Spleen (tissue), 11 donors: ENCODE measurements around the gene HSBP1L1. TPM values are rescaled to one million over a fixed set of nuclear protein-coding genes. Genes with fewer than 3 reads are reported as not detected.
A peak's percentile ranks its signal among the peaks of the same experiment; 100 is the strongest.

ENCODE experiments used
- DNase-seq: peaks from one replicate; pipeline ENCODE4 v3.0.0-alpha.2; 2020
- H3K27ac ChIP-seq, 8 donors: fragments of 200-600 bp; sonication (generic) in 7 of 8; 1 replicate in 4 of 8; 2 replicates in 4 of 8; pipeline versions ENCODE4 v1.5.0 to v1.8.0; 2016 to 2021; ENCODE audit warnings: inconsistent platforms in 4 of 8, mild to moderate bottlenecking in 4 of 8, moderate library complexity in 1 of 8
- H3K27me3 ChIP-seq, 7 donors: fragments of 200-600 bp; sonication (generic) in 6 of 7; replicated peaks in 1 of 7; 1 replicate in 4 of 7; 2 replicates in 3 of 7; pipeline versions ENCODE4 v1.5.0 to v1.8.0; 2016 to 2021; ENCODE audit warnings: inconsistent platforms in 3 of 7, mild to moderate bottlenecking in 1 of 7
- H3K36me3 ChIP-seq, 6 donors: fragments of 200-600 bp; sonication (generic) in 5 of 6; 1 replicate in 4 of 6; 2 replicates in 2 of 6; pipeline versions ENCODE4 v1.5.0 to v1.8.0; 2016 to 2021; ENCODE audit warnings: inconsistent platforms in 2 of 6
- H3K4me1 ChIP-seq, 6 donors: fragments of 200-600 bp; sonication (generic) in 5 of 6; 1 replicate in 3 of 6; 2 replicates in 3 of 6; pipeline versions ENCODE4 v1.5.0 to v1.8.0; 2016 to 2021; ENCODE audit warnings: inconsistent platforms in 3 of 6
- H3K4me3 ChIP-seq, 8 donors: fragments of 200-600 bp; sonication (generic) in 7 of 8; 1 replicate in 4 of 8; 2 replicates in 4 of 8; pipeline versions ENCODE4 v1.5.0 to v1.8.0; 2016 to 2021; ENCODE audit warnings: inconsistent platforms in 4 of 8, mild to moderate bottlenecking in 4 of 8, moderate library complexity in 2 of 8
- H3K9me3 ChIP-seq, 8 donors: fragments of 200-600 bp; sonication (generic) in 7 of 8; 1 replicate in 4 of 8; 2 replicates in 4 of 8; pipeline versions ENCODE4 v1.5.0 to v1.8.0; 2016 to 2021; ENCODE audit warnings: inconsistent platforms in 4 of 8
- POLR2A ChIP-seq, 3 donors: fragments of 450-650 bp; IDR thresholded peaks; one replicate each; pipeline ENCODE4 v1.5.1; 2017; ENCODE audit warnings: antibody characterized with exemption in 3 of 3, mild to moderate bottlenecking in 1 of 3
- POLR2AphosphoS5 ChIP-seq, 3 donors: sonication (generic); formaldehyde crosslinking; IDR thresholded peaks; one replicate each; pipeline ENCODE4 v1.5.1; 2017; ENCODE audit warnings: antibody characterized with exemption in 3 of 3
- WGBS, 5 donors: extraction: QIAGEN DNeasy Blood & Tissue Kit in 3 of 5; methylation state at CpG; one replicate each; pipeline versions ENCODE4 v1.1.5 to v1.1.7; 2013 to 2018; 5-methylcytosine and 5-hydroxymethylcytosine counted together
- intact Hi-C: fragments of 100-400 bp; cut with DNase I; formaldehyde crosslinking; loops from one replicate; pipeline ENCODE4 v1.15.0; 2023; ENCODE audit warnings: low total_unique reads
- polyA plus RNA-seq, 3 donors: library from polyadenylated mRNA; stranded (reverse); fragments of 200-250 nt; gene quantifications; one replicate each; pipeline ENCODE4 v1.2.1, GENCODE V29; 2013
- total RNA-seq, 7 donors: library from RNA; depleted of rRNA in 3 of 7; stranded (reverse); fragments of >200 nt in 3 of 7; fragmentation: NEBNext Ultra II Directional in 4 of 7; extraction: Animal tissue kit (Norgen Biotek cat#: 25700) in 4 of 7; gene quantifications; one replicate each; pipeline versions ENCODE4 v1.1.0 to v1.2.1, GENCODE V29; 2016 to 2021
- TF ChIP-seq, protein P1 (sequence below), 11 experiments: fragments of 200-600 bp in 7 of 11; fragments of 450-650 bp in 4 of 11; sonication (generic) in 4 of 11; IDR thresholded peaks in 8 of 11; conservative IDR thresholded peaks in 3 of 11; 1 replicate in 7 of 11; 2 replicates in 4 of 11; pipeline versions ENCODE4 v1.4.0 to v1.8.0; 2016 to 2021; ENCODE audit warnings: antibody characterized with exemption in 11 of 11, inconsistent platforms in 4 of 11, mild to moderate bottlenecking in 1 of 11
- donor health status: healthy with polysubstance abuse.
- donor health status: DM: no; HTN: no; CAD: no; lungs with moderate emphysema.
- donor health status: DM: no; HTN: no; CAD: no.
- donor health status: Bipolar disorder and iron deficiency.
- donor health status: healthy.
- donor health status: DM: no; HTN: no; CAD: no.
- donor health status: DM: yes; HTN: yes; CAD: no.

The HSBP1L1 gene
- total and polyA plus RNA-seq, 10 donors, result 10.0 to 36.4 (median 18.8) TPM

DNA sequence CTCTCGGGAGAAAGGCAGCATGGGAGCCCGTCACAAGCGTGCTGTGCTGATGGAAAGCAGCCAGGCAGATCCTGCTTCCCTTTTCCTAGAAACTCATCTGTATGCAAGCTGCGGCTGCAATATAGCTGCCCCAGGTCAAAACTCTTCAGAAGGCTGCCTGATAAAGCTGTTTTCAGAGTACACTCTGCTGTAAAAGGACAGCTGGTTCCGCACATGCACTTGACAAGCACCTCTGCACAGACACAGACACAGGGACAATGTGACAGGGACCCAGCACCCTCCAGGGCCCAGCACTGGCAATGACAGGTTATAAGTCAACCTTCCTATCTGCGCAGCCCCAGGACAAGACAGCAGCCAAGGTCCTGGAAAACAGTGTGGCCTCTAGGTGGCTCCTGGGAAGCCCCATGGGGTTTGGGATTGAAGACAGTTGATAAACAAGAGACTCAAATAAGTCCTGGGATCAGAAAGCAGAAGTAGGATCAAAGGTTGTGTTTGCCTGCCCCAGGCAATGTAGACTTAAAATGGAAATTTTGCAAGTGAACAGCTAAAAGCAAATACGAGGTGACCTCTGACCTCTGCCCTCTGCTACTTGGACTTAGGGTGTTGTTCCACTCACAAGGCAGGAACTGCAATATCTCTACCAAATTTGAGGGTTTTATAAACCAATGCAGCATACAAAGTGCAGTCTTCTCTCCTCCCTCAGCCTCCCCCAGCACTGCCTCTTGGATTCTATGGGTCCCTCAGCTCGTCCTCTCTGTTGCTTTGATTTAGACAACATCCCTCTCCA lies 29.9 kb upstream of the HSBP1L1 start:
- Histone ChIP-seq H3K27me3 (no peaks in the 10 kb centered on the region), H3K4me1 (peaks cover 0 to 32% (median 7%) of the 10 kb centered on the region in 6 donors), H3K27ac (peak overlapping the region in 5 of 8 donors; percentile 5 to 41 (median 14)), H3K36me3 (peaks cover 0 to 100% (median 49%) of the 10 kb centered on the region in 6 donors), H3K4me3 (no peak overlapping the region), H3K9me3 (peaks cover 16 to 81% (median 67%) of the 10 kb centered on the region in 8 donors)
- WGBS, 5 donors, result 71 to 82% (median 78%) methylated on average over 7 to 8 of the region's 8 CpGs
- TF ChIP-seq POLR2A (IDR thresholded peaks at IDR 0.05), result no peak
- no peak for TF ChIP-seq POLR2AphosphoS5 (IDR thresholded peaks at IDR 0.05)
- TF ChIP-seq, protein P1, sequence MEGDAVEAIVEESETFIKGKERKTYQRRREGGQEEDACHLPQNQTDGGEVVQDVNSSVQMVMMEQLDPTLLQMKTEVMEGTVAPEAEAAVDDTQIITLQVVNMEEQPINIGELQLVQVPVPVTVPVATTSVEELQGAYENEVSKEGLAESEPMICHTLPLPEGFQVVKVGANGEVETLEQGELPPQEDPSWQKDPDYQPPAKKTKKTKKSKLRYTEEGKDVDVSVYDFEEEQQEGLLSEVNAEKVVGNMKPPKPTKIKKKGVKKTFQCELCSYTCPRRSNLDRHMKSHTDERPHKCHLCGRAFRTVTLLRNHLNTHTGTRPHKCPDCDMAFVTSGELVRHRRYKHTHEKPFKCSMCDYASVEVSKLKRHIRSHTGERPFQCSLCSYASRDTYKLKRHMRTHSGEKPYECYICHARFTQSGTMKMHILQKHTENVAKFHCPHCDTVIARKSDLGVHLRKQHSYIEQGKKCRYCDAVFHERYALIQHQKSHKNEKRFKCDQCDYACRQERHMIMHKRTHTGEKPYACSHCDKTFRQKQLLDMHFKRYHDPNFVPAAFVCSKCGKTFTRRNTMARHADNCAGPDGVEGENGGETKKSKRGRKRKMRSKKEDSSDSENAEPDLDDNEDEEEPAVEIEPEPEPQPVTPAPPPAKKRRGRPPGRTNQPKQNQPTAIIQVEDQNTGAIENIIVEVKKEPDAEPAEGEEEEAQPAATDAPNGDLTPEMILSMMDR (IDR thresholded peaks at IDR 0.05 in 8 of 11, conservative IDR thresholded peaks at IDR 0.05 in 3 of 11), result no peak
- intact Hi-C loops, result no loop called here
- peak; percentile 51 for DNase-seq

GRCh38 chr18:79935098-79935480 lies 29.4 kb upstream of the HSBP1L1 start:
- WGBS, 5 donors, result 75 to 97% (median 91%) methylated on average over 4 to 5 of the region's 5 CpGs
- intact Hi-C loops, result no loop called here
- peaks cover 14 to 75% (median 61%) of the 10 kb centered on the region in 8 donors for H3K9me3 ChIP-seq
- H3K4me1 ChIP-seq, result peaks cover 0 to 32% (median 7%) of the 10 kb centered on the region in 6 donors
- H3K27ac ChIP-seq, result peak overlapping the region in 2 of 8 donors; percentile 5 to 41
- no peak for DNase-seq
- H3K27me3 ChIP-seq, result no peaks in the 10 kb centered on the region
- peaks cover 0 to 100% (median 49%) of the 10 kb centered on the region in 6 donors for H3K36me3 ChIP-seq
- TF ChIP-seq POLR2A (IDR thresholded peaks at IDR 0.05) (no peak), POLR2AphosphoS5 (IDR thresholded peaks at IDR 0.05) (no peak)
- TF ChIP-seq, protein P1 (IDR thresholded peaks at IDR 0.05 in 8 of 11, conservative IDR thresholded peaks at IDR 0.05 in 3 of 11), result no peak
- H3K4me3 ChIP-seq, result no peak overlapping the region

GRCh38 chr18:79935499-79935898 lies 28.9 kb upstream of the HSBP1L1 start:
- H3K27ac ChIP-seq, result no peak overlapping the region
- H3K36me3 ChIP-seq, result peaks cover 0 to 100% (median 51%) of the 10 kb centered on the region in 6 donors
- DNase-seq, result no peak
- intact Hi-C loops, result no loop called here
- peaks cover 0 to 32% (median 7%) of the 10 kb centered on the region in 6 donors for H3K4me1 ChIP-seq
- TF ChIP-seq POLR2A (IDR thresholded peaks at IDR 0.05) (no peak), POLR2AphosphoS5 (IDR thresholded peaks at IDR 0.05) (no peak)
- TF ChIP-seq, protein P1 (IDR thresholded peaks at IDR 0.05 in 8 of 11, conservative IDR thresholded peaks at IDR 0.05 in 3 of 11), result no peak
- WGBS, 5 donors, result 90 to 98% (median 95%) methylated on average over 3 of the region's 3 CpGs
- no peak overlapping the region for H3K4me3 ChIP-seq
- peaks cover 10 to 71% (median 57%) of the 10 kb centered on the region in 8 donors for H3K9me3 ChIP-seq
- no peaks in the 10 kb centered on the region for H3K27me3 ChIP-seq

GRCh38 chr18:79935925-79936324 lies 28.5 kb upstream of the HSBP1L1 start:
- peak; percentile 35 for DNase-seq
- no peak overlapping the region for H3K27ac ChIP-seq
- TF ChIP-seq POLR2A (IDR thresholded peaks at IDR 0.05), result no peak
- TF ChIP-seq, protein P1 (IDR thresholded peaks at IDR 0.05 in 8 of 11, conservative IDR thresholded peaks at IDR 0.05 in 3 of 11), result no peak
- TF ChIP-seq POLR2AphosphoS5 (IDR thresholded peaks at IDR 0.05), result no peak
- no peaks in the 10 kb centered on the region for H3K27me3 ChIP-seq
- peaks cover 0 to 32% (median 7%) of the 10 kb centered on the region in 6 donors for H3K4me1 ChIP-seq
- intact Hi-C loops, result no loop called here
- H3K36me3 ChIP-seq, result peaks cover 0 to 100% (median 54%) of the 10 kb centered on the region in 6 donors
- 94 to 98% (median 96%) methylated on average over 6 of the region's 6 CpGs for WGBS, 5 donors
- no peak overlapping the region for H3K4me3 ChIP-seq
- peaks cover 10 to 67% (median 53%) of the 10 kb centered on the region in 8 donors for H3K9me3 ChIP-seq
